Fibroblast of skin of right quadriceps (primary cell): ENCODE measurements around the gene UAP1L1.
"Not testable (repeated sequence)": the region's sequence is repeated elsewhere in the genome, so short reads cannot be mapped to it uniquely, and the experiment has no call there.

ENCODE experiments used
- DNase-seq: peaks from one replicate; pipeline ENCODE4 v3.0.0-alpha.2; 2013

UAP1L1 gene

DNA sequence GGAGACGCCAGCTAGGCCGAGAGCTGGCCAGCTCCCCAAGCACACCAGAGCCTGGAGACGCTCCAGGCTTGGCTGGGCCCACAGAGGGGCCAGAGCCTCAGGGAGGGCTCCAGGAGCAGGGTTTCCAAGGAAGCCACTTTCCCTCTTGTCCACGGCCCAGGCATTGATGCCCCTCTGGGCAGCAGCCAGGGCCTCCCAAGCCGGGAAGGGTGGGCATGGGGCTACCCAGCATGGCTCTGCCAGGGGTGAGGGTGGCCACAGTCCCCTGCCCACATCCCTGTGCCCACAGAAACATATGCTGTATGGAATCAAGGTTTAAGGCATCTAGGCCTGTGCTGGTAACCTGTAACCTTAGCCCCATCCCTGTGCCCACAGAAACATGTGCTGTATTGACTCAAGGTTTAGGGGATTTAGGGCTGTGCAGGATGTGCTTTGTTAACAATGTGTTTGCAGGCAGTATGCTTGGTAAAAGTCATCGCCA, 38.8 kb downstream of the UAP1L1 start:
- no peak for DNase-seq

DNA sequence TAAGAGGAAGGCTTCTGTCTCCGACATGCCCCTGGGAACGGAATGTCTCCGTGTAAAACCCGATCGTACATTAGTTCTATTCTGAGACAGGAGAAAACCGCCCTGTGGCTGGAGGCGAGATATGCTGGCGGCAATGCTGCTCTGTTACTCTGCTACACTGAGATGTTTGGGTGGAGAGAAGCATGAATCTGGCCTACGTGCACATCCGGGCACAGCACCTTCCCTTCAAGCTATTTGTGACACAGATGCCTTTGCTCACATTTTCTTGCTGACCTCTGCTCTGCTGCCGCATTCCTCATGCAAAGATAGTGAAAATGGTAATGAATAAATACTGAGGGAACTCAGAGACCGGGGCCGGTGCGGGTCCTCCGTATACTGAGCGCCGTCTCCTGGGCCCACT, 39.4 kb downstream of the UAP1L1 start:
- DNase-seq = no peak

DNA sequence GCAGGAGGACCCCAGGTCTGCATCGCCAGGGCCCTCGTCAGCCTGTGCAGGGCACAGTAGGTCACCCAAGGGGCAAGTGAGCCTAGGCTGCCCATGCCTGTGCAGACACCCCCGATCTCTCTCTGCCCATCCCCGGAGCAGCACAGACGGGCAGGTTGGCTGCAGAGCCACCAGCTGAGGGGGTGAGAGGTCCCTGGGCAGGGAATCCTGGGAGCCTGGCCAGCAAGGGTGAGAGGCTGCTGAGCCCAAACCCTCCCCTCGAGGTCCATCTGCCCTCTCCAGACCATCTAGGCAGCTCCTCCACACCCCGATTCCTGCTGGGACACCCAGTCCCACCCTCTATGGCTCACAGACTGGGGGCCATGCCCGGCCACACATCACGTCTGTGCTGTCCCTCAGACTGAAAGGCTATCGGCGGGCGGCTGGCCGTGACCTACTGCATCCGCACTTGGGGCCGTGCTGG, 40.0 kb downstream of the UAP1L1 start:
- DNase-seq = no peak

DNA sequence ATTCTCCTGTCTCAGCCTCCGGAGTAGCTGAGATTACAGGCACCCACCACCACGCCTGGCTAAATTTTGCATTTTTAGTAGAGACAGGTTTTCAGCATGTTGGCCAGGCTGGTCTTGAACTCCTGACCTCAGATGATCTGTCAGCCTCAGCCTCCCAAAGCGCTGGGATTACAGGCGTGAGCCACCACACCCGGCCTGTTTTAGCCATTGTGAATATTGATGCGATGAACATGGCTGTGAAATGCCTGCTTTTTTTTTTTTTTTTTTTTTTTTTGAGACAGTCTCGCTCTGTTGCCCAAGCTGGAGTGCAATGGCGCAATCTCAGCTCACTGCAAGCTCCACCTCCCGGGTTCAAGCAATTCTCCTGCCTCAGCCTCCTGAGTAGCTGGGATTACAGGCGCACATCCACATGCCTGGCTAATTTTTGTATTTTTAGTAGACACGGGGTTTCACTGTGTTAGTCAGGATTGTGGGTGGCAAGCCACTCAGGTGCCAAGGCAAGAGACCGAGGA, 40.8 kb downstream of the UAP1L1 start:
- not testable (repeated sequence) for DNase-seq

DNA sequence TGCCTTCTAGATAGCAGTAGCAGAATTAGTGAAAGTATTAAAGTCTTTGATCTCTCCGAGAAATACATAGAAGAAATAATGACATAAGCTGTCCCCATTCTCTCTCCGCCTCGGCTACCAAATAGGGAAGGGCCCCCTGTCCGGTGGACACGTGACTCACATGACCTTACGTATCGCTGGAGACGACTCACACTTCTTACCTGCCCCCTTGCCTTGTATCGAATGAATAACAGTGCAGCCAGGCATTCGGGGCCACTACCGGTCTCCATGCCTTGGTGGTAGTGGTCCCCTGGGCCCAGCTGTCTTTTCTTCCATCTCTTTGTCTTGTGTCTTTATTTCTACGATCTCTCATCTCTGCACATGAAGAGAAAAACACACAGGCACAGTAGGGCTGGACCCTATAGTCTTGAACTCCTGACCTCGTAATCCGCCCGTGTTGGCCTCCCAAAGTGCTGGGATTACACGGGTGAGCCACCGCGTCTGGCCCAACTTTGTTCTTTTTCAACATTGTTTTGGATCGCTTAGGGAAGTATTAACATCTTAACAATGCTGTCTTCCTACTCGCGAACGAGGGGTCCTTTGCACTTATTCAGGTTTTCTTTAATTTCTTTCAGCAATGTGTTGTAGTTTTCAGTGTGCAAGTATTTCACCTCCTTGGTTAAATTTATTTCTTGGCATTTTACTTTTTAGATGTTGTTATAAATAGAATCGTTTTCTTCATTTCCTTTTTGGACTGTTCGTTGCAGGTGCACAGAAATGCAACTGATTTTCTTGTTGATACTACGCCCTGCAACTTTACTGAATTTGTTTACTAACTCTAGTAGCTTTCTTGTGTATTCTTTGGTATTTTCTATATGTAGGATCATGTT, 44.8 kb downstream of the UAP1L1 start:
- DNase-seq = not testable (repeated sequence)

DNA sequence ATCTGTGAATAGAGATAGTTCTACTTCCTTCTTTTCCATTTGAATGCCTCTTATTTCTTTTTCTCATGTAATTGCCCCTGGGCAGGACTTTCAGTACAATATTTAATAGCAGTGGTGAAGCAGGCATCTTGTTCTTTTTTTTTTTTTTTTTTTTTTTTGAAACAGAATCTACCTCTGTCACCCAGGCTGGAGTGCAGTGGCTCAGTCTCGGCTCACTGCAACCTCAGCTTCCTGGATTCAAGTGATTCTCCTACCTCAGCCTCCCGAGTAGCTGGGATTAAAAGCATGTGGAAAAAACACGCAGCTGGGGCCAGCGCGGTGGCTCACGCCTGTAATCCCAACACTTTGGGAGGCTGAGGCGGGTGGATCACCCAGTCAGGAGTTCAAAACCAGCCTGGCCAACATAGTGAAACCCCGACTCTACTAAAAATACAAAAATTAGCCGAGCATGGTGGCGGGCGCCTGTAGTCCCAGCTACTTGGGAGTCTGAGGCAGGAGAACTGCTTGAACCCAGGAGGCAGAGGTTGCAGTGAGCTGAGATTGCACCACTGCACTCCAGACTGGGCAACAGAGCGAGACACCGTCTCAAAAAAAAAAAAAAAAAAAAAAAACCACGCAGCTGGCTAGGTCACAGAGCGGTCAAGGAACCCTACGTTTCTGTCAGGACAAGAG, 45.6 kb downstream of the UAP1L1 start:
- not testable (repeated sequence) for DNase-seq

DNA sequence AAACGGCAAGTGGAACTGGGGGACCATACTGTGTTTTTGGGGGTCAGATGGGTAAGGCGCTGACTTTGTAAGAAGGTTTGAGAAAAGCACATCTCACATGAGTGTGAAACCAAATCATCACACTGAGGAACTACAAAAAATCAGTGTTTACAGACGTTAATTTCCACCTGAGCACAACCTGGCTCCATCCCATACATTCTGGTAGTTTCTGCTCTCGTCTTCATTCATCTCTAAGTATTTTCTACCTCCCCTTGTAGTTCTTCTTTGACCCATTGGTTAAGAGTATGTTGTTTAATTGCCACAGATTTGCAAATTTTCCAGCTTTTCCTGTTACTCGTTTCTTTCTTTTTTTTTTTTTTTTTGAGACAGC, 46.1 kb downstream of the UAP1L1 start:
- no peak for DNase-seq

DNA sequence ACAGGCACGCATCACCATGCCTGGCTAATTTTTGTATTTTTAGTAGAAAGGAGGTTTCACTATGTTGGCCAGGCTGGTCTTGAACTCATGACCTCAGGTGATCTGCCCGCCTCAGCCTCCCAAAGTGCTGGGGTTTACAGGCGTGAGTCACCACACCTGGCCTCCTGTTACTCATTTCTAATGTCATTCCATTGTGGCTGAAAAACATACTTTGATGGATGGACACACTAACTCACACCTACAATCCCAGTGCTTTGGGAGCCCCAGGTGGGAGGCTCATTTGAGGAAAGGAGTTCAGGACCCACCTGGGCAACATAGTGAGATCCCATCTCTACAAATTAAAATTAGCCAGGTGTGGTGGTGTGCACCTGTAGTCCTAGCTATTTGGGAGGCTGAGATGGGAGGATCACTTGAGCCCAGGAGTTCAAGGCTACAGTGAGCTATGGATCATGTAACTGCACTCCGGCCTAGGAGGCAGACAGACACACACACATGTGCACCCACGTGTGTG, 46.7 kb downstream of the UAP1L1 start:
- DNase-seq = not testable (repeated sequence)

DNA sequence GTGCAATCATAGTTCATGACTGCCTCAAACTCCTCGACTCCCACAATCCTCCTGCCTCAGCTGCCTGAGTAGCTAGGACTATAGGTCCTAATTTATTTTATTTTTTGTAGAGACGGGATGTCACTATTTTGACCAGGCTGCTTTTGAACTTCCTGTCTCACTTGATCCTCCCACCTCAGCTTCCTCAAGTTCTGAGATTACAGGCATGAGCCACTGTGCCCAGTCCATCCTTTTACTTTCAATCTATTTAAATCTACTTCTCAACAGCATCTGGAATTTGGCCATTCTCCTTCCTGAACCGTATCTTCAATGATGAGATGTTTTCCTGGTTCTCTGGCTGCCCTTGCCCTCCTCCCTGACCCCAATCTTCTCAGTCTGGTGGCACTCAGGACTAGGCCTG, 49.5 kb downstream of the UAP1L1 start:
- no peak for DNase-seq

DNA sequence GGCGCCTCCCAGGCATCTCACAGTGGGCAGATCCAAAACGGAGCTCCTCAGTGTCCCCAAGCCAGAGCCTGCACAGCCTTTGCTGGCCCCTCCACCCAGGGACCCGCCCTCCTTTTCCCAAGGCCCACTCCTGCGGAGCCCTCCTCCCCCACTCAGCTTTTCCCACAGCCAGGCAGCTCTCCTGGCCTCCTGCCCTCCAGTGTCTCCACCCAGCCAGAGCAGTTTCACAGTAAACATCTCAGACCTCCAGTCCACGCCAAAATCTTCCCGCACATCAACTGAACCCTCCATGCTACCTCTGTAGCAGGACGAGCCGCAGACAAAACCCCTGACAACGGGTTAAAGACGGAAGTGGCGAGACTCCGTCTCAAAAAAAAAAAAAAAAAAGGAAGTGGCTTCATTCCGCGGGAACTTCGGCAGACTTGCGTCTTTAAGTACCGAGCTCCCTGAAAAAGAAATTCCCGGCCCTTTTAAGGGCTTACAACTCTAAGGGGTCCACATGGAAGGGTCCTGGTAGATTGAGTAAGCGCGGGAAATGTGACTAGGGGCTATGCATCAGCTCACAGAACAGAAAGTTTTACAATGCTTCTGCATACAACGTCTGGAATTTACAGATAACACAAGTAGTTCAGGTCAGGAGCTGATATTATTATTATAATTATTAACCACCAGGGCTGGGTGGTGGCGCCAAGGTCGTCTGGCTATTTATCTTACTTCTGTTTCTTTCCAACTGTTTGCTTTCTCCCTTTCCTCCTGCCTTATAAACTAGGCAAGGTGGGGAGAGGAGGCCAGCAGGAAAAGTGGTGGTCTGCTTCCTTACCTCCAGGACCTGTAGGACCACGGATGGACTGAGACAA, 50.2 kb downstream of the UAP1L1 start:
- no peak for DNase-seq

DNA sequence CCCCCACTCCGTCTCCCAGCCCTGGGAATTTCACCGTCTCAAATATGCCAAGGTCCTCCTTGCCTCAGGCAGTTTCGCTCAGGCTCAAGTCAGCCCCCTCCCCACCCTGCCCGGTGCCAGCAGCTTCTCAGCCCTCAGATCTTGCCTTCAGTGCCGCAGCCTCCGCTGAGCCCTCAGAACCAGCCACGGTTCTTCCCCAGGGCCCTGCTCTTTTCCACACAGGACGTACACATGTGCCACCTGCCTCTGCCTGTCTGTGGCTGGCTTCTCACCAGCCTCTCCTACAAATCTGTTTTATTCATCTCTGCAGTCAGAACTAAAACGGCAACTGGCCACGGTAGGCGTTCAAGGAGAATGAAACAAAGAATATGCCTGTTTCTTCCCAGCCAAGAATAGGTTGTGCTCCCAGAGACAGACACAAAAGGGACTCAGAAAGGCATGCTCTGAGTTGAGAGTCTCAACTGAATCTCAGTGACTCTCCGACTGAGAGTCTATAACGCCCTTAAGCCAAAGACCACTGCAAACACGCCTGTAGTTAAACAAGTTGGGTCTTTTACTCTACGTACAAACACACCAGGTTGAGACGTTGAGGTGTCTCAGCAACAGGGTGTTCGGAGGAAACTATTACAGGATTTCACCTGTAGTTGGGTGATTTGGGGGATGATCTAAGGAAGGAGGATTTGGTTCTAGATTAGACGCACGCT, 51.0 kb downstream of the UAP1L1 start:
- DNase-seq = no peak

DNA sequence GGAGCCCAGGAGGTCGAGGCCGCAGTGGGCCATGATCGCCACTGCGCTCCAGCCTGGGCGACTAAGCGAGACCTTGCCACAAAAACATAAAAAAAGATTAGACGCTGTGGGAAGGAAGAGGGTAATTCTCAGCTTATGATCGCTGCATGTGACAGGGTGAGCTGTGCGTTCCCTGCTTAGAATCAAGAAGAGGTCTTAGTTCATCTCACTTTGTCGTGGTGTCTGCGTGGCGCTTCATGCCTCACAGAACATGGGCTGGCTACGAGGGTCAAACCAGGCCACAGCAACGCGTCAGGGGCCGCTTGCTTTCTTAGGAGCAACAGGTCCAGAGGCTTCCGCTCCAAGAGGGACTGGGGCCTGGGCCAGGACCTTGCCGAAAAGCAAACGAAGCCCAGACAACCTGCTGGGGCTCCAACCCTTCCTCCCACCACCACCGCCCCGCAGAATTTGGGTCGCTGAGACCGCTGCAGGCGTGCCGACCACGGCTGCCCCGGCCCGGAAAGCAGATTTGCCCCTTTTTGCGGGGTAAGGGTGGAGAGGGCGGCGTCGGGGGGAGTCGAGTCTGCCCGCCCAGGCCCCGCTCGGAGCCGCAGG, 51.6 kb downstream of the UAP1L1 start:
- DNase-seq = no peak

DNA sequence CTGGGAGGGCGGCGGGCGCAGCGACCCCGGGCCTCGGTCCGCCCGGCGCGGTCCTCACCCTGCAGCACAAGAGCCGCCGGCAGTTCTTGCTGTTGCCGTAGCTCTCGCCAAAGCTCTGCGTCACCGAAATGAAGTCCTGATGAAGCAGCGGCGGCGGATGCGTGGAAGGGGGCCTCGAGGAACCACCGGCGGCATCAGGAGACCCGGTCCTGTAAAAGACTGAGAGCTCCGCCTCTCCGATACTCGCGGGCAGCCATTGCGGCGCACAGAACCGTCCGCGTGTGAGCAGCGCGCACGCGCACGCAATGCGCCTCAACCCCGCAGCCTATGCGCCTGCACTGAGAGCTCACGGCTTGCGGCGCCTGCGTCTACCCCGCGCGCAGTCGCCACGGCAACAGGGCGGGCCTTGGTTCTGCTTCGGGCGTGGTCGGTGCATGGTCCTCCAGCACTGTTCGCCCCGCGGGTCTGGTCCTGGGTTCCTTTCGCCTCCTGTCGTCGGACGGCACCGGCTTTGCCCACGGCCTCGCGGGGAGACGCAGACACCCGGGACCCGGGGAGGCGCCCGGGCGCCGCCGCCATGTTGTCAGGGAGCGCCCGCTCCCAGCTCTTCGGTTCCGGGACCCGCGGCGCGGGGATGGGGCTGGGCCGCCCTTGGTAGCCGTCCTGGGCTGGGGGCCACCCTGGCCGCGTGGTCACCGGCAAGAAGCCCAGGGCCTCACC, 52.3 kb downstream of the UAP1L1 start:
- peak; percentile 89 for DNase-seq

DNA sequence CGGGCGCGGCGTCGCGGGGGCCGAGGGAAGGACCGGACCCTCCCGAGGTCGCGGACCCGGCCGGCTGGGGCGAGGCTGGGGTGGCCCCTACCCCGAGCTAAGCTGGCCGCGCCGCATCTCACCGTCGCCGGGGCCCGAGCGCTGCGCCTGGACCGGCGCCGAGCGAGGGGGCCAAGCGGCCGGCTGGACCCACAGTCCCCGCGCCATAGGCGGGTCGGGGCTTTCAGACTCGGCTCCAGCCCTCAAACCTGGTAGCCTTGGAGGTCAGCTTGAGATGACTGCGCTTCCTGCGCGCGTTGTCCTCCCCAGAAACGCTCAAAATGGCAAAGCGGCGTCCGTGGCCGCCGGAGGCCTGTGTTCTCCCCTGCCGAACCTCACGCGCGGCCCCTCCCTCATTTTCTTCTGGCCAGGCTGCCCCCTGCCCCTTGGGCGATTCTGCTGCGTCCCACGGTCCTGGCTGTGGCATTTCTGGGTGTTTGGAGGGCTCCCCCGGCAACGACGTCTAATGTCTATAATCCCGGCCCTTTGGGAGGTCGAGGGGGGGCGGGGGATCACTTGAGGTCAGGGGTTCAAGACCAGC, 52.9 kb downstream of the UAP1L1 start:
- no peak for DNase-seq
